HepG2 (cell line): ENCODE data around the gene TNFAIP3. TPM values are rescaled to one million over a fixed set of nuclear protein-coding genes. Genes with fewer than 3 reads are reported as not detected.

Experiments
- ELF1 ChIP-seq: sonication (generic); formaldehyde crosslinking; IDR thresholded peaks from 2 replicates; pipeline ENCODE4 v1.4.0; 2020; ENCODE audit warnings: missing genetic modification reagents
- FOXP1 ChIP-seq, 2 experiments: fragments of 450-650 bp in 1 of 2; IDR thresholded peaks; 2 replicates each; pipeline ENCODE4 v1.6.1; 2017 to 2018; ENCODE audit warnings: antibody characterized with exemption in 1 of 2
- GATA4 ChIP-seq: sonication (generic); IDR thresholded peaks from 2 replicates; pipeline ENCODE4 v1.6.1; 2016; ENCODE audit warnings: antibody characterized with exemption, low read depth, borderline replicate concordance
- HDAC1 ChIP-seq: sonication (generic); formaldehyde crosslinking; IDR thresholded peaks from 2 replicates; pipeline ENCODE4 v1.5.1; 2020; ENCODE audit warnings: mild to moderate bottlenecking, missing genetic modification reagents
- ISL2 ChIP-seq: sonication (generic); formaldehyde crosslinking; IDR thresholded peaks from 2 replicates; pipeline ENCODE4 v1.5.0; 2020; ENCODE audit warnings: missing genetic modification reagents
- MIXL1 ChIP-seq: IDR thresholded peaks from 2 replicates; pipeline ENCODE4 v1.6.1; 2016
- NR2F6 ChIP-seq, 2 experiments: IDR thresholded peaks; 2 replicates each; pipeline ENCODE4 v1.6.1; 2016; ENCODE audit warnings: antibody characterized with exemption in 1 of 2, mild to moderate bottlenecking in 1 of 2
- SALL1 ChIP-seq: sonication (generic); formaldehyde crosslinking; IDR thresholded peaks from 2 replicates; pipeline ENCODE4 v1.8.0; 2022; ENCODE audit warnings: mild to moderate bottlenecking, missing genetic modification reagents
- TBX3 ChIP-seq: fragments of 450-650 bp; IDR thresholded peaks from 2 replicates; pipeline ENCODE4 v1.6.1; 2017; ENCODE audit warnings: antibody characterized with exemption, mild to moderate bottlenecking, inconsistent platforms, borderline replicate concordance
- THAP11 ChIP-seq: IDR thresholded peaks from 2 replicates; pipeline ENCODE4 v1.6.1; 2016; ENCODE audit warnings: missing biosample characterization, missing genetic modification reagents
- ZSCAN31 ChIP-seq: sonication (generic); formaldehyde crosslinking; IDR thresholded peaks from 2 replicates; pipeline ENCODE4 v1.5.0; 2020; ENCODE audit warnings: low read depth, mild to moderate bottlenecking, missing genetic modification reagents
- polyA plus RNA-seq, 8 experiments: library from polyadenylated mRNA; depleted of rRNA in 3 of 8; stranded (reverse) in 7 of 8; unstranded in 1 of 8; fragments of >200 nt; fragmentation: Illumina TruSeq in 4 of 8; extraction: Trizol in 4 of 8; gene quantifications; 2 replicates each; pipeline versions ENCODE4 v1.2.1 to v1.2.3, GENCODE V29; 2011 to 2016; ENCODE audit warnings: low read depth in 4 of 8, missing spikeins in 1 of 8, mixed read lengths in 1 of 8; ENCODE audit not compliant: insufficient read depth in 1 of 8
- total RNA-seq, 5 experiments: library from RNA; depleted of rRNA; stranded (reverse); fragments of >200 nt; fragmentation: Illumina TruSeq; extraction: Trizol; gene quantifications; 2 replicates each; pipeline ENCODE4 v1.2.3, GENCODE V29; 2016; ENCODE audit warnings: low read depth in 1 of 5
- TF ChIP-seq, protein P1 (sequence below): IDR thresholded peaks from 2 replicates; pipeline ENCODE4 v1.4.0; 2020; ENCODE audit warnings: mild to moderate bottlenecking, missing genetic modification reagents
- TF ChIP-seq, protein P2 (sequence below): sonication (generic); formaldehyde crosslinking; IDR thresholded peaks from 2 replicates; pipeline ENCODE4 v1.5.1; 2020; ENCODE audit warnings: missing genetic modification reagents, mild to moderate bottlenecking, borderline replicate concordance
- TF ChIP-seq, protein P3 (sequence below), 2 experiments: sonication (generic) in 1 of 2; formaldehyde crosslinking in 1 of 2; IDR thresholded peaks; 2 replicates each; pipeline versions ENCODE4 v1.6.1 to v1.9.0; 2014 to 2022; ENCODE audit warnings: antibody characterized with exemption in 1 of 2, borderline replicate concordance in 1 of 2, inconsistent platforms in 1 of 2, low read depth in 1 of 2, missing genetic modification reagents in 1 of 2
- TF ChIP-seq, protein P4 (sequence below): sonication (generic); formaldehyde crosslinking; IDR thresholded peaks from 2 replicates; pipeline ENCODE4 v1.4.0; 2020; ENCODE audit warnings: missing genetic modification reagents

TNFAIP3 gene
- total and polyA plus RNA-seq, 2 of the 13 experiments (the other 11 are each of a cell fraction or from before 2014, with no cell fraction given) = 28.2 to 47.1 TPM

DNA sequence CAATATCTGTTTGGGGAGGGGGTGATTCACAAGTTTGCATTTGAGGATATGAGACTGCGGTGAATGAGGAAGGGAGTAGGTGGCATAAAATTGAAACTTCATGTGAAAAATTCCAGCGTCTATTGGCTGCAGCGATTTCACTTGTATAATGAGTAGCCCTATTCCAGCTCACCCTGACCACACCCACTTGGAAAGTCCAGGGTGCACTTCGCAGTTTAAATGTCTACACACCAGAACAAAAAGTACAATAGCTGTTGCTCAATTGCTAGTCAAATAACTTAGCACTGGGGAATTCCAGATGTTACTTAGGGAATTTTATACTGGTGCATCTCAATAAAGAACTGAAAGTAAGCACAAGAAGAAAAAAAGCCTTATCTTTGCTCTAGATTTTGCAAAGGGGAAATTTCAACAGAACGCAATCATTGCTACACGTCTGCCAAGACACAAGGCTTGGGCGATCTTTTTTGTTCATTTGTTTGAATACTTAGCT, 6.3 kb downstream of the TNFAIP3 start (continued):
- TF ChIP-seq, protein P1, sequence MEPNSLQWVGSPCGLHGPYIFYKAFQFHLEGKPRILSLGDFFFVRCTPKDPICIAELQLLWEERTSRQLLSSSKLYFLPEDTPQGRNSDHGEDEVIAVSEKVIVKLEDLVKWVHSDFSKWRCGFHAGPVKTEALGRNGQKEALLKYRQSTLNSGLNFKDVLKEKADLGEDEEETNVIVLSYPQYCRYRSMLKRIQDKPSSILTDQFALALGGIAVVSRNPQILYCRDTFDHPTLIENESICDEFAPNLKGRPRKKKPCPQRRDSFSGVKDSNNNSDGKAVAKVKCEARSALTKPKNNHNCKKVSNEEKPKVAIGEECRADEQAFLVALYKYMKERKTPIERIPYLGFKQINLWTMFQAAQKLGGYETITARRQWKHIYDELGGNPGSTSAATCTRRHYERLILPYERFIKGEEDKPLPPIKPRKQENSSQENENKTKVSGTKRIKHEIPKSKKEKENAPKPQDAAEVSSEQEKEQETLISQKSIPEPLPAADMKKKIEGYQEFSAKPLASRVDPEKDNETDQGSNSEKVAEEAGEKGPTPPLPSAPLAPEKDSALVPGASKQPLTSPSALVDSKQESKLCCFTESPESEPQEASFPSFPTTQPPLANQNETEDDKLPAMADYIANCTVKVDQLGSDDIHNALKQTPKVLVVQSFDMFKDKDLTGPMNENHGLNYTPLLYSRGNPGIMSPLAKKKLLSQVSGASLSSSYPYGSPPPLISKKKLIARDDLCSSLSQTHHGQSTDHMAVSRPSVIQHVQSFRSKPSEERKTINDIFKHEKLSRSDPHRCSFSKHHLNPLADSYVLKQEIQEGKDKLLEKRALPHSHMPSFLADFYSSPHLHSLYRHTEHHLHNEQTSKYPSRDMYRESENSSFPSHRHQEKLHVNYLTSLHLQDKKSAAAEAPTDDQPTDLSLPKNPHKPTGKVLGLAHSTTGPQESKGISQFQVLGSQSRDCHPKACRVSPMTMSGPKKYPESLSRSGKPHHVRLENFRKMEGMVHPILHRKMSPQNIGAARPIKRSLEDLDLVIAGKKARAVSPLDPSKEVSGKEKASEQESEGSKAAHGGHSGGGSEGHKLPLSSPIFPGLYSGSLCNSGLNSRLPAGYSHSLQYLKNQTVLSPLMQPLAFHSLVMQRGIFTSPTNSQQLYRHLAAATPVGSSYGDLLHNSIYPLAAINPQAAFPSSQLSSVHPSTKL (CRISPR knock-in tag) = peak; percentile 97
- TF ChIP-seq ELF1 (0 out of 2 replicates have a peak, but pooled peaks have one; percentile 48), MIXL1 (CRISPR knock-in tag) (peak; percentile 85; the same call in 1 of the 2 replicates), ZSCAN31 (CRISPR knock-in tag) (0 out of 2 replicates have a peak, but pooled peaks have one; percentile 25), THAP11 (CRISPR knock-in tag) (peak; percentile 76), TBX3 (peak; percentile 33; the same call in 1 of the 2 replicates), SALL1 (peak; percentile 66; the same call in 1 of the 2 replicates), GATA4 (no peak), NR2F6 (IDR thresholded peaks at IDR 0.05) (peak; percentile 47; the same call in 1 of the 2 replicates), NR2F6 (CRISPR knock-in tag; IDR thresholded peaks at IDR 0.05) (peak; percentile 31; the same call in 1 of the 2 replicates), HDAC1 (CRISPR knock-in tag) (peak; percentile 87), ISL2 (peak; percentile 87; the same call in 1 of the 2 replicates), FOXP1 (IDR thresholded peaks at IDR 0.05) (no peak), FOXP1 (CRISPR knock-in tag; IDR thresholded peaks at IDR 0.05) (peak; percentile 72; the same call in 1 of the 2 replicates)
- TF ChIP-seq, protein P2, sequence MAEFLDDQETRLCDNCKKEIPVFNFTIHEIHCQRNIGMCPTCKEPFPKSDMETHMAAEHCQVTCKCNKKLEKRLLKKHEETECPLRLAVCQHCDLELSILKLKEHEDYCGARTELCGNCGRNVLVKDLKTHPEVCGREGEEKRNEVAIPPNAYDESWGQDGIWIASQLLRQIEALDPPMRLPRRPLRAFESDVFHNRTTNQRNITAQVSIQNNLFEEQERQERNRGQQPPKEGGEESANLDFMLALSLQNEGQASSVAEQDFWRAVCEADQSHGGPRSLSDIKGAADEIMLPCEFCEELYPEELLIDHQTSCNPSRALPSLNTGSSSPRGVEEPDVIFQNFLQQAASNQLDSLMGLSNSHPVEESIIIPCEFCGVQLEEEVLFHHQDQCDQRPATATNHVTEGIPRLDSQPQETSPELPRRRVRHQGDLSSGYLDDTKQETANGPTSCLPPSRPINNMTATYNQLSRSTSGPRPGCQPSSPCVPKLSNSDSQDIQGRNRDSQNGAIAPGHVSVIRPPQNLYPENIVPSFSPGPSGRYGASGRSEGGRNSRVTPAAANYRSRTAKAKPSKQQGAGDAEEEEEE (CRISPR knock-in tag) = no peak
- TF ChIP-seq, protein P3, sequence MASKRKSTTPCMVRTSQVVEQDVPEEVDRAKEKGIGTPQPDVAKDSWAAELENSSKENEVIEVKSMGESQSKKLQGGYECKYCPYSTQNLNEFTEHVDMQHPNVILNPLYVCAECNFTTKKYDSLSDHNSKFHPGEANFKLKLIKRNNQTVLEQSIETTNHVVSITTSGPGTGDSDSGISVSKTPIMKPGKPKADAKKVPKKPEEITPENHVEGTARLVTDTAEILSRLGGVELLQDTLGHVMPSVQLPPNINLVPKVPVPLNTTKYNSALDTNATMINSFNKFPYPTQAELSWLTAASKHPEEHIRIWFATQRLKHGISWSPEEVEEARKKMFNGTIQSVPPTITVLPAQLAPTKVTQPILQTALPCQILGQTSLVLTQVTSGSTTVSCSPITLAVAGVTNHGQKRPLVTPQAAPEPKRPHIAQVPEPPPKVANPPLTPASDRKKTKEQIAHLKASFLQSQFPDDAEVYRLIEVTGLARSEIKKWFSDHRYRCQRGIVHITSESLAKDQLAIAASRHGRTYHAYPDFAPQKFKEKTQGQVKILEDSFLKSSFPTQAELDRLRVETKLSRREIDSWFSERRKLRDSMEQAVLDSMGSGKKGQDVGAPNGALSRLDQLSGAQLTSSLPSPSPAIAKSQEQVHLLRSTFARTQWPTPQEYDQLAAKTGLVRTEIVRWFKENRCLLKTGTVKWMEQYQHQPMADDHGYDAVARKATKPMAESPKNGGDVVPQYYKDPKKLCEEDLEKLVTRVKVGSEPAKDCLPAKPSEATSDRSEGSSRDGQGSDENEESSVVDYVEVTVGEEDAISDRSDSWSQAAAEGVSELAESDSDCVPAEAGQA (IDR thresholded peaks at IDR 0.05; ENCODE audit: low read depth) = no peak
- TF ChIP-seq, protein P3 (CRISPR knock-in tag; IDR thresholded peaks at IDR 0.05; ENCODE audit: borderline replicate concordance) = no peak
- TF ChIP-seq, protein P4, sequence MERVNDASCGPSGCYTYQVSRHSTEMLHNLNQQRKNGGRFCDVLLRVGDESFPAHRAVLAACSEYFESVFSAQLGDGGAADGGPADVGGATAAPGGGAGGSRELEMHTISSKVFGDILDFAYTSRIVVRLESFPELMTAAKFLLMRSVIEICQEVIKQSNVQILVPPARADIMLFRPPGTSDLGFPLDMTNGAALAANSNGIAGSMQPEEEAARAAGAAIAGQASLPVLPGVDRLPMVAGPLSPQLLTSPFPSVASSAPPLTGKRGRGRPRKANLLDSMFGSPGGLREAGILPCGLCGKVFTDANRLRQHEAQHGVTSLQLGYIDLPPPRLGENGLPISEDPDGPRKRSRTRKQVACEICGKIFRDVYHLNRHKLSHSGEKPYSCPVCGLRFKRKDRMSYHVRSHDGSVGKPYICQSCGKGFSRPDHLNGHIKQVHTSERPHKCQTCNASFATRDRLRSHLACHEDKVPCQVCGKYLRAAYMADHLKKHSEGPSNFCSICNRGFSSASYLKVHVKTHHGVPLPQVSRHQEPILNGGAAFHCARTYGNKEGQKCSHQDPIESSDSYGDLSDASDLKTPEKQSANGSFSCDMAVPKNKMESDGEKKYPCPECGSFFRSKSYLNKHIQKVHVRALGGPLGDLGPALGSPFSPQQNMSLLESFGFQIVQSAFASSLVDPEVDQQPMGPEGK (CRISPR knock-in tag) = 0 out of 2 replicates have a peak, but pooled peaks have one; percentile 27
